Measurements from ENCODE around the gene NPC1L1.

DNA sequence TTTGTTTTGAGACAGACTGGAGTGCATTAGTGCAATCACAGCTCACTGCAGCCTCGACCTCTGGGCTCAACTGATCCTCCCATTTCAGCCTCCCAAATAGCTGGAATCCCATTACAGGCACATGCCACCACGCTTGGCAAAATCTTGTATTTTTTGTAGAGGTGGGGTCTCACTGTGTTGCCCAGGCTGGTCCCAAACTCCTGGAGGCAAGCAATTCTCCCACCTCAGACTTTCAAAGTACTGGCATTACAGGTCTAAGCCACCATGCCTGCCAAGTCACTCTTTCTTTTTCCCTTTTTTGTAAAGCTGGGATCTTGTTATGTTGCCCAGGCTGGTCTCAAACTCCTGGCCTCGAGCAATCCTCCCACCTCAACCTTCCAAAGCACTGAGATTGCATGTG, 8.3 kb upstream of the NPC1L1 start:
- TF ChIP-seq, protein P1, sequence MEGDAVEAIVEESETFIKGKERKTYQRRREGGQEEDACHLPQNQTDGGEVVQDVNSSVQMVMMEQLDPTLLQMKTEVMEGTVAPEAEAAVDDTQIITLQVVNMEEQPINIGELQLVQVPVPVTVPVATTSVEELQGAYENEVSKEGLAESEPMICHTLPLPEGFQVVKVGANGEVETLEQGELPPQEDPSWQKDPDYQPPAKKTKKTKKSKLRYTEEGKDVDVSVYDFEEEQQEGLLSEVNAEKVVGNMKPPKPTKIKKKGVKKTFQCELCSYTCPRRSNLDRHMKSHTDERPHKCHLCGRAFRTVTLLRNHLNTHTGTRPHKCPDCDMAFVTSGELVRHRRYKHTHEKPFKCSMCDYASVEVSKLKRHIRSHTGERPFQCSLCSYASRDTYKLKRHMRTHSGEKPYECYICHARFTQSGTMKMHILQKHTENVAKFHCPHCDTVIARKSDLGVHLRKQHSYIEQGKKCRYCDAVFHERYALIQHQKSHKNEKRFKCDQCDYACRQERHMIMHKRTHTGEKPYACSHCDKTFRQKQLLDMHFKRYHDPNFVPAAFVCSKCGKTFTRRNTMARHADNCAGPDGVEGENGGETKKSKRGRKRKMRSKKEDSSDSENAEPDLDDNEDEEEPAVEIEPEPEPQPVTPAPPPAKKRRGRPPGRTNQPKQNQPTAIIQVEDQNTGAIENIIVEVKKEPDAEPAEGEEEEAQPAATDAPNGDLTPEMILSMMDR (IDR thresholded peaks at IDR 0.05; ENCODE audit: low read depth, low read length, poor library complexity, severe bottlenecking) = no peak
- TF ChIP-seq EZH2phosphoT487 (IDR thresholded peaks at IDR 0.05; ENCODE audit: borderline replicate concordance, low read length) = no peak

Measured in DOHH2 (cell line).